ENCODE results near the gene GLIPR2. TPM values are rescaled to one million over a fixed set of nuclear protein-coding genes. Genes with fewer than 3 reads are reported as not detected.
"Not testable (repeated sequence)": the region's sequence is repeated elsewhere in the genome, so short reads cannot be mapped to it uniquely, and the experiment has no call there.

GLIPR2 gene
- total and polyA plus RNA-seq, 2 donors (not counting 3 experiments of a cell fraction or from before 2014, with no cell fraction given) = 22.0 to 42.4 TPM

- H3K27ac ChIP-seq (ENCODE audit: insufficient read depth, low read depth, low read length) = no peak overlapping the region
- FAIRE-seq (no peak), DNase-seq (ENCODE audit: low read depth, low spot score) (no peak)
- intact Hi-C loops (cut with micrococcal nuclease) = no loop called here
- no peaks in the 10 kb centered on the region for H3K27me3 ChIP-seq (ENCODE audit: control insufficient read depth in 2 of 2, insufficient read depth in 2 of 2, low read length in 2 of 2)
- no TSS peak for BruUV-seq (replicated peaks)
- no peaks in the 10 kb centered on the region for H3K9me3 ChIP-seq (replicated peaks; ENCODE audit: control insufficient read depth, insufficient read depth, low read length)
- no peak overlapping the region for H3K9ac ChIP-seq (replicated peaks; ENCODE audit: extremely low read depth, insufficient read depth, low read length)
- CTCF ChIA-PET = interaction anchor here (0.7 kb wide), 1 partner anchor 20 kb away, joined by 3 read pairs; no protein-coding TSS in a partner anchor
- dilution Hi-C loops (cut with MboI; ENCODE audit: extremely low pct_ligation_motif_present, low sequenced_read_pairs) = no loop called here
- no peaks in the 10 kb centered on the region for H4K20me1 ChIP-seq (replicated peaks; ENCODE audit: control insufficient read depth, extremely low read depth, insufficient read depth, low read length)
- no peak overlapping the region for H3K4me2 ChIP-seq (ENCODE audit: insufficient read depth, low read length)
- H3K4me3 ChIP-seq (replicated peaks in 1 of 3; ENCODE audit: insufficient read depth in 1 of 3, low read depth in 1 of 3, low read length in 3 of 3) = no peak overlapping the region
- H3K79me2 ChIP-seq (ENCODE audit: control insufficient read depth, insufficient read depth, low read length) = no peaks in the 10 kb centered on the region
- no peaks in the 10 kb centered on the region for H3K9me1 ChIP-seq (replicated peaks; ENCODE audit: control insufficient read depth, extremely low read depth, insufficient read depth, low read length)
- peaks cover 27% of the 10 kb centered on the region for H3K4me1 ChIP-seq (ENCODE audit: control insufficient read depth, extremely low read depth, insufficient read depth, low read length)
- H3K36me3 ChIP-seq (ENCODE audit: control insufficient read depth in 2 of 2, extremely low read depth in 1 of 2, insufficient read depth in 2 of 2, low read length in 2 of 2) = no peaks in the 10 kb centered on the region
- no peak overlapping the region for H2AFZ ChIP-seq (ENCODE audit: low read depth, low read length)
- POLR2A ChIA-PET = no interaction called here
- TF ChIP-seq EZH2 (IDR thresholded peaks at IDR 0.05; ENCODE audit: borderline replicate concordance, low read depth, low read length, severe bottlenecking) (no peak), POLR2AphosphoS5 (IDR thresholded peaks at IDR 0.05; ENCODE audit: insufficient read depth, low read depth, low read length) (no peak), FOS (IDR thresholded peaks at IDR 0.05; ENCODE audit: borderline replicate concordance, insufficient read depth, low read length) (no peak), GATA2 (IDR thresholded peaks at IDR 0.05; ENCODE audit: insufficient read depth, insufficient read length, low read depth, low read length) (no peak), CTCF (IDR thresholded peaks at IDR 0.05; ENCODE audit: extremely low read depth in 1 of 2, insufficient read depth in 1 of 2, low read depth in 1 of 2, low read length in 2 of 2) (no peak), JUN (IDR thresholded peaks at IDR 0.05; ENCODE audit: borderline replicate concordance, insufficient read depth, insufficient read length, low read depth) (no peak), MYC (IDR thresholded peaks at IDR 0.05; ENCODE audit: low read depth, low read length) (no peak), POLR2A (IDR thresholded peaks at IDR 0.05; ENCODE audit: low read depth, low read length) (no peak)
- TF ChIP-seq, protein P1, sequence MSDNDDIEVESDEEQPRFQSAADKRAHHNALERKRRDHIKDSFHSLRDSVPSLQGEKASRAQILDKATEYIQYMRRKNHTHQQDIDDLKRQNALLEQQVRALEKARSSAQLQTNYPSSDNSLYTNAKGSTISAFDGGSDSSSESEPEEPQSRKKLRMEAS (IDR thresholded peaks at IDR 0.05; ENCODE audit: insufficient read depth, insufficient read length) = no peak
Measured at GRCh38 chr9:36158917-36159316, 22.4 kb downstream of the GLIPR2 start.

DNA sequence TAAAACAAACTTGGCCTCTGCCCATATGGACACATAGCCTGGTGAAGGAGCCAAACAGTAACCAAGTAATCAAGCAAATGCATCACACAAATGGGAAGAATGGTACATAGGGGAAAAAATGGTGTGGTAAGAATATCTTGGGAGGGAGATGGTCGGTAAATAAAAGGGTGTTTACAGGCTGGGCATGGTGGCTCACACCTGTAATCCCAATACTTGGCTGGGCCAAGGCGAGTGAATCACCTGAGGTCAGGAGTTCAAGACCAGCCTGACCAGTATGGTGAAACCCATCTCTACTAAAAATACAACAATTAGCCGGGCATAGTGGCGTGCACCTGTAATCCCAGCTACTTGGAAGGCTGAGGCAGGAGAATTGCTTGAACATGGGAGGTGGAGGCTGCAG is 23.0 kb downstream of the GLIPR2 start:
- dilution Hi-C loops (cut with MboI; ENCODE audit: extremely low pct_ligation_motif_present, low sequenced_read_pairs) = not testable (repeated sequence)

GRCh38 chr9:36160126-36160525 is 23.6 kb downstream of the GLIPR2 start:
- H3K27ac ChIP-seq (ENCODE audit: insufficient read depth, low read depth, low read length); H2AFZ ChIP-seq (ENCODE audit: low read depth, low read length); H3K4me3 ChIP-seq (replicated peaks in 1 of 3; ENCODE audit: insufficient read depth in 1 of 3, low read depth in 1 of 3, low read length in 3 of 3); FAIRE-seq; H3K36me3 ChIP-seq (ENCODE audit: control insufficient read depth in 2 of 2, extremely low read depth in 1 of 2, insufficient read depth in 2 of 2, low read length in 2 of 2); H3K9ac ChIP-seq (replicated peaks; ENCODE audit: extremely low read depth, insufficient read depth, low read length); POLR2A ChIA-PET; H3K9me1 ChIP-seq (replicated peaks; ENCODE audit: control insufficient read depth, extremely low read depth, insufficient read depth, low read length); DNase-seq (ENCODE audit: low read depth, low spot score); intact Hi-C loops (cut with micrococcal nuclease); H4K20me1 ChIP-seq (replicated peaks; ENCODE audit: control insufficient read depth, extremely low read depth, insufficient read depth, low read length); H3K9me3 ChIP-seq (replicated peaks; ENCODE audit: control insufficient read depth, insufficient read depth, low read length); H3K27me3 ChIP-seq (ENCODE audit: control insufficient read depth in 2 of 2, insufficient read depth in 2 of 2, low read length in 2 of 2); BruUV-seq (replicated peaks); dilution Hi-C loops (cut with MboI; ENCODE audit: extremely low pct_ligation_motif_present, low sequenced_read_pairs); H3K79me2 ChIP-seq (ENCODE audit: control insufficient read depth, insufficient read depth, low read length); H3K4me2 ChIP-seq (ENCODE audit: insufficient read depth, low read length): not testable (repeated sequence)
- peaks cover 16% of the 10 kb centered on the region for H3K4me1 ChIP-seq (ENCODE audit: control insufficient read depth, extremely low read depth, insufficient read depth, low read length)
- CTCF ChIA-PET = interaction anchor here (1.4 kb wide), 1 partner anchor 46 kb away, joined by 3 read pairs; no protein-coding TSS in a partner anchor

More for the DNA sequence above, 23.0 kb downstream of the GLIPR2 start:
- BruUV-seq (replicated peaks); H4K20me1 ChIP-seq (replicated peaks; ENCODE audit: control insufficient read depth, extremely low read depth, insufficient read depth, low read length); H3K27me3 ChIP-seq (ENCODE audit: control insufficient read depth in 2 of 2, insufficient read depth in 2 of 2, low read length in 2 of 2); intact Hi-C loops (cut with micrococcal nuclease); H3K27ac ChIP-seq (ENCODE audit: insufficient read depth, low read depth, low read length); H3K79me2 ChIP-seq (ENCODE audit: control insufficient read depth, insufficient read depth, low read length); H2AFZ ChIP-seq (ENCODE audit: low read depth, low read length); H3K36me3 ChIP-seq (ENCODE audit: control insufficient read depth in 2 of 2, extremely low read depth in 1 of 2, insufficient read depth in 2 of 2, low read length in 2 of 2); FAIRE-seq; H3K9me3 ChIP-seq (replicated peaks; ENCODE audit: control insufficient read depth, insufficient read depth, low read length); POLR2A ChIA-PET; H3K4me3 ChIP-seq (replicated peaks in 1 of 3; ENCODE audit: insufficient read depth in 1 of 3, low read depth in 1 of 3, low read length in 3 of 3); H3K9ac ChIP-seq (replicated peaks; ENCODE audit: extremely low read depth, insufficient read depth, low read length); H3K9me1 ChIP-seq (replicated peaks; ENCODE audit: control insufficient read depth, extremely low read depth, insufficient read depth, low read length); DNase-seq (ENCODE audit: low read depth, low spot score); H3K4me2 ChIP-seq (ENCODE audit: insufficient read depth, low read length): not testable (repeated sequence)
- peaks cover 22% of the 10 kb centered on the region for H3K4me1 ChIP-seq (ENCODE audit: control insufficient read depth, extremely low read depth, insufficient read depth, low read length)
- CTCF ChIA-PET = interaction anchor here (0.7 kb wide), 1 partner anchor 21 kb away, joined by 3 read pairs; no protein-coding TSS in a partner anchor
